SK-N-DZ (cell line): ENCODE measurements around the gene CS.
A peak's percentile ranks its signal among the peaks of the same experiment; 100 is the strongest.
"Not testable (repeated sequence)": the region's sequence is repeated elsewhere in the genome, so short reads cannot be mapped to it uniquely, and the experiment has no call there.

Experiments used
- DNase-seq: peaks from one replicate; pipeline ENCODE4 v3.0.0-alpha.2; 2015; ENCODE audit warnings: low spot score

Gene CS

GRCh38 chr12:56321027-56321426 lies 20.9 kb upstream of the CS start:
- DNase-seq = no peak

- no peak for DNase-seq
Measured at GRCh38 chr12:56317675-56318074, 17.5 kb upstream of the CS start.

- DNase-seq = peak; percentile 98
Measured at GRCh38 chr12:56315622-56316473, 15.7 kb upstream of the CS start, which contains the start of gene CNPY2. Gene CNPY2 (minus strand): TSS chr12:56315988. CDS start chr12:56315217, 771 bp downstream.

- no peak for DNase-seq
Measured at GRCh38 chr12:56315249-56315621, 15.1 kb upstream of the CS start.

GRCh38 chr12:56311003-56311402 lies 10.9 kb upstream of the CS start:
- DNase-seq = no peak

GRCh38 chr12:56308714-56309113 lies 8.6 kb upstream of the CS start:
- no peak for DNase-seq

- DNase-seq = no peak
Measured at GRCh38 chr12:56307221-56307965, 7.3 kb upstream of the CS start.

- no peak for DNase-seq
Measured at GRCh38 chr12:56304872-56305590, 4.9 kb upstream of the CS start.

- no peak for DNase-seq
Measured at GRCh38 chr12:56304276-56304675, 4.1 kb upstream of the CS start.

- no peak for DNase-seq
Measured at GRCh38 chr12:56300644-56301464, 724 bp upstream of the CS start.

- no peak for DNase-seq
Measured at GRCh38 chr12:56299308-56299852, 750 bp downstream of the CS start.

- no peak for DNase-seq
Measured at GRCh38 chr12:56298828-56299227, 1.3 kb downstream of the CS start.

- no peak for DNase-seq
Measured at GRCh38 chr12:56297400-56297799, 2.7 kb downstream of the CS start.

- DNase-seq = no peak
Measured at GRCh38 chr12:56296295-56296694, 3.8 kb downstream of the CS start.

GRCh38 chr12:56293795-56294194 lies 6.3 kb downstream of the CS start:
- no peak for DNase-seq

GRCh38 chr12:56288705-56289387 lies 11.3 kb downstream of the CS start:
- DNase-seq = no peak

- no peak for DNase-seq
Measured at GRCh38 chr12:56286044-56286830, 13.9 kb downstream of the CS start.

- DNase-seq = not testable (repeated sequence)
Measured at GRCh38 chr12:56284263-56284662, 15.9 kb downstream of the CS start.

- no peak for DNase-seq
Measured at GRCh38 chr12:56282579-56282978, 17.6 kb downstream of the CS start.

- no peak for DNase-seq
Measured at GRCh38 chr12:56282030-56282429, 18.1 kb downstream of the CS start.
